ENCODE measurements around the gene FOLR2. TPM values are rescaled to one million over a fixed set of nuclear protein-coding genes. Genes with fewer than 3 reads are reported as not detected.

The FOLR2 gene
- total RNA-seq, 5 donors from 2014 or later (not counting 1 experiment from before 2014, with no cell fraction given), result not detected

DNA sequence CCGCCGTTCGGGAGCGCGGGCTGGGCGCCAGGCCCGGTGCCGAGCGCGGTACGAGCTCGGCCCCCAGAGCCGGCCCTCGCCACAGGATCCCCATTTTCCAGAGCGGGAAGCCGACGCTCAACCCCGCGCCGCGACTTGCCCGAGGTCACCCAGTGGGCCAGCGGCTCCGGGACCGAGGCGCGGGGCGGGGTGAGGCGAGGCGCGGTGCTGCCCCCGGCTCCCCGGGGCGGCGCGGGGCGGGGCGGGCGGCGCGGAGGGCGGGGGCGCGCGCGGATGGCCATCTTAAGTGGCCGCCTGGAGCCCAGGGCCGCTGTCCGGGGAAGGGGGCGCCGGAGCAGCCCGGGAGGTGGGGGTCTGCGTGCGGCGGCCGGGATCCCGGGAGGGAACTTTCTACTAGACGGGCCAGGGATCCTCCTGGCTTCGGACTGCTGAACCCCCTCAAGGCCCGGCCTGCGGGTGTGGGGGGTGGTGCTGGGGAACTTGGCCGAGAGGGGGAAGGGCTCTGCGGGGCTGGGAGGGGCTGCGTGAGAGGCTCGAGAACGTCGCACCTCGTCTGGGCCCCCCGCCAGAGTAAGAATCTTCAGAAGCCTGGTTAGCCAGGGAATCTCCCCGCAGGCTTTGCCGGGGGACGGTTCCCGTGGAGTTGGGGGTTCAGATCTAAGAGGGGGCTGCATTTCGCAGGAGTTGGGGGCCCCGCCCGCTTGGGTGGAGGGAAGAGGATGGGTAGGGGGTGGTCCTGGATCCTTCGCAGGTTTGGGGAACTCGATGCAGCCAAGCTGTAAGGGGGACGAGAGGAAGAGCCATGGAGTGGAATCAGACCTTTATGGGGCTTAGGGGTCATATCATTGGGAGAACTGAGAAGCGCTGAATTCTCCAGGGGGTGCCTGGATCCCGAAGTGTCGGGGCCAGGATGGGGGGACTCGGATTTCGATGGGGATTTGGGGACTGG lies 7.3 kb downstream of the FOLR2 start:
- Mint-ChIP-seq H3K9me3 (no peaks in the 10 kb centered on the region), H3K27me3 (no peaks in the 10 kb centered on the region), H3K36me3 (peaks cover 3% of the 10 kb centered on the region), H3K4me1 (peaks cover 28 to 41% (median 32%) of the 10 kb centered on the region in 3 donors), H3K4me3 (peak overlapping the region; percentile 91 to 93 (median 93)), H3K27ac (peak overlapping the region; percentile 91 to 94)
- peak; percentile 45 to 62 (median 61) for ATAC-seq (replicated peaks in 1 of 4)
- CTCF ChIA-PET, result interaction anchor here in 1 of 2 donors (0.5 to 1.9 kb wide), 8 partner anchors 11 to 771 kb away, joined by 3 to 11 read pairs (median 4); partner anchors contain the start of gene NADSYN1
- DNase-seq, result peak in 32 of 35 experiments; percentile 6 to 71 (median 42)
- Histone ChIP-seq H3K9me3 (no peaks in the 10 kb centered on the region), H3K27me3 (replicated peaks in 1 of 2; ENCODE audit: control insufficient read depth in 2 of 2, extremely low read depth in 1 of 2, insufficient read depth in 2 of 2, low read length in 1 of 2) (peaks cover 0 to 2% of the 10 kb centered on the region in 2 experiments), H3K36me3 (ENCODE audit: control insufficient read depth in 2 of 2, extremely low read depth in 1 of 2, insufficient read depth in 1 of 2, low read length in 1 of 2) (peaks cover 5 to 10% of the 10 kb centered on the region in 2 donors), H3K4me3 (ENCODE audit: control insufficient read depth in 1 of 2, extremely low read depth in 1 of 2, low read length in 1 of 2) (peak overlapping the region; percentile 84 to 92), H3K4me1 (ENCODE audit: control insufficient read depth in 1 of 2, extremely low read depth in 1 of 2, insufficient read depth in 2 of 2, low read length in 2 of 2) (peaks cover 3 to 37% of the 10 kb centered on the region in 2 experiments), H3K27ac (ENCODE audit: low read length) (peak overlapping the region; percentile 78)
- POLR2A ChIA-PET, result interaction anchor here in 1 of 2 donors (1.0 kb wide), 1 partner anchor 14 kb away, joined by 5 read pairs; no protein-coding TSS in a partner anchor
- WGBS (ENCODE audit: insufficient coverage), result under 1% methylated on average over 65 of the region's 84 CpGs

DNA sequence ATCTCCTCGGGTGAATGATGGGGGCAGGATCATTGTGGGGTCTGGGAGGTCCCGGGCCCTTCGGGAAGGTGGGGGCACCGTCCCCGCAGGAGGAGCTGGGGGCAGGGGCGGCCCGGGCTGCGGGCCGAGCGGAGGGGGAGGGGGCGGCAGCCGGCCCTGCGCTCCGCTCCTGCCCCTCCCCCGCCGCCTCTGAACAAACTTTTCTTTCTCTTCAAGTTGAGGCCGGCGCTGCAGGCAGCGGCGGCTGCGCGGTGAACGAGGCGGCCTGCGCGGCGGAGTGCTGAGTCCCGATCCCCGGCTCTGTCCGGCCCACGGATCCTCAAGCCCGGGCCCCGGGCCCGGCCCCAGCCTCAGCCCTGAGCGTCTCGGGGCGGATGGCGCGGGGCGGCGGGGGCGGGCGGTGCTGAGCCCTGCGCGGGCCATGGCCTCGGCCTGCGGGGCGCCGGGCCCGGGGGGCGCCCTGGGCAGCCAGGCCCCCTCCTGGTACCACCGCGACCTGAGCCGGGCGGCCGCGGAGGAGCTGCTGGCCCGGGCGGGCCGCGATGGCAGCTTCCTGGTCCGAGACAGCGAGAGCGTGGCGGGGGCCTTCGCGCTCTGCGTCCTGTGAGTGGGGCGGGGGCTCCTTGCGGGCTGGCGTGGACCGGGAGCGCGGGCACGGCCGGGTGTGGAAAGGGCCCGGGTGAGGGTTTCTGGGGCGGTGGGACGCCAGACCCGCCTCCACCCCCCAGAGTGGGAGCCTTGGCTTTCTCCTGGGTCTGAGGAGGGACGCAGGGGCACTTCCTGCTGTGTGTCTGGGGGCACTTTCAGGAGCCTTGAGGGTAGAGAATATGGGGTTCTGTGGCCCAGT lies 8.2 kb downstream of the FOLR2 start, which contains the start of gene INPPL1:
Gene INPPL1, plus strand, starts transcription at position 204 of the 847 bp plus-strand sequence. Its CDS starts 218 bp downstream, at position 422.
- peak within 1 kb of the TSS; percentile 84 to 92 for H3K4me3 ChIP-seq (ENCODE audit: control insufficient read depth in 1 of 2, extremely low read depth in 1 of 2, low read length in 1 of 2)
- H3K27ac ChIP-seq (ENCODE audit: low read length), result peak within 1 kb of the TSS; percentile 78
- H3K27ac Mint-ChIP-seq, result peak within 1 kb of the TSS; percentile 92 to 94
- no peaks in the 10 kb centered on the region for H3K27me3 ChIP-seq (replicated peaks in 1 of 2; ENCODE audit: control insufficient read depth in 2 of 2, extremely low read depth in 1 of 2, insufficient read depth in 2 of 2, low read length in 1 of 2)
- ATAC-seq (replicated peaks in 1 of 4) (peak in 3 of 4 experiments; percentile 2 to 12 (median 6)), DNase-seq (peak in 13 of 35 experiments; percentile 18 to 61 (median 29))
- no peaks in the 10 kb centered on the region for H3K9me3 ChIP-seq
- peaks cover 10% of the 10 kb centered on the region for H3K36me3 Mint-ChIP-seq
- no peaks in the 10 kb centered on the region for H3K9me3 Mint-ChIP-seq
- H3K27me3 Mint-ChIP-seq, result no peaks in the 10 kb centered on the region
- under 1% methylated on average over 63 of the region's 81 CpGs for WGBS (ENCODE audit: insufficient coverage)
- ChIA-PET CTCF (interaction anchor here in 1 of 2 donors (0.7 to 1.0 kb wide), 2 partner anchors 16 to 772 kb away, joined by 3 to 11 read pairs; partner anchors contain the start of gene NADSYN1), POLR2A (no interaction called here)
- H3K36me3 ChIP-seq (ENCODE audit: control insufficient read depth in 2 of 2, extremely low read depth in 1 of 2, insufficient read depth in 1 of 2, low read length in 1 of 2), result peaks cover 10 to 18% of the 10 kb centered on the region in 2 donors
- peaks cover 3 to 37% of the 10 kb centered on the region in 2 experiments for H3K4me1 ChIP-seq (ENCODE audit: control insufficient read depth in 1 of 2, extremely low read depth in 1 of 2, insufficient read depth in 2 of 2, low read length in 2 of 2)
- peaks cover 28 to 46% (median 32%) of the 10 kb centered on the region in 3 donors for H3K4me1 Mint-ChIP-seq
- peak within 1 kb of the TSS; percentile 91 to 93 (median 93) for H3K4me3 Mint-ChIP-seq

DNA sequence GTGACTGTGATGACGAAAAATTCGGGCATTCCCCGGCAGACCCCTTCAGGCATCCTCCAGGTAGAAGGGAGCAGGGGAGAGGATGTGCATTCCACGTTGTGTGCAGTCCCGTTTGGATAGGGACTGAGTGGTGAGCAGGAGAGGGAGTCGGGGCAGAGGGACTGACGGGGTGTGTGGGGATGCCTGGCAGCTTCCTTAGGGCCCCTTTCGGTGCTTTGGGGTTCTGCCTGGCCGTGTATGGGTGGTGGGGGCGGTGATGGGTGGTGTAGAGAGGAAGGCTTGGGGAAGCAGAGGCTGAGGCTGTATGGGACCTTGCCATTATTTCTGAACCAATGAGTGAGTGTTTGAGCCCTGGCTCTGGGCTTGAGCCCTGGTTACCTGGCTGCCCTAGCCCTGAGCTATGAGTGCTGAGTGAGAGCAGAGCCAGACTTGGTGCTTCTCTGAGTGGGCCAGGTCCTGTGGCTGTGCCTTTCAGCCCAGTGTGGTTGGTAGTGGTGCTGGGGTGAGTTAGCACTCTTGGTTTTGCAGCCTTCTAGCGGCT lies 8.9 kb downstream of the FOLR2 start:
- peak overlapping the region; percentile 84 to 92 for H3K4me3 ChIP-seq (ENCODE audit: control insufficient read depth in 1 of 2, extremely low read depth in 1 of 2, low read length in 1 of 2)
- peaks cover 17 to 24% of the 10 kb centered on the region in 2 donors for H3K36me3 ChIP-seq (ENCODE audit: control insufficient read depth in 2 of 2, extremely low read depth in 1 of 2, insufficient read depth in 1 of 2, low read length in 1 of 2)
- no peaks in the 10 kb centered on the region for H3K9me3 ChIP-seq
- POLR2A ChIA-PET, result no interaction called here
- CTCF ChIA-PET, result interaction anchor here in 1 of 2 donors (1.0 kb wide), 1 partner anchor 15 kb away, joined by 3 read pairs; no protein-coding TSS in a partner anchor
- ATAC-seq (replicated peaks in 1 of 4) (peak in 2 of 4 experiments; percentile 6 to 23), DNase-seq (peak in 15 of 35 experiments; percentile 19 to 50 (median 28))
- Mint-ChIP-seq H3K4me3 (peak overlapping the region; percentile 75 to 93 (median 82)), H3K4me1 (peaks cover 28 to 46% (median 32%) of the 10 kb centered on the region in 3 donors), H3K27ac (peak overlapping the region; percentile 91 to 92), H3K36me3 (peaks cover 10% of the 10 kb centered on the region), H3K27me3 (no peaks in the 10 kb centered on the region), H3K9me3 (no peaks in the 10 kb centered on the region)
- H3K27ac ChIP-seq (ENCODE audit: low read length), result peak overlapping the region; percentile 73
- peaks cover 3 to 37% of the 10 kb centered on the region in 2 experiments for H3K4me1 ChIP-seq (ENCODE audit: control insufficient read depth in 1 of 2, extremely low read depth in 1 of 2, insufficient read depth in 2 of 2, low read length in 2 of 2)
- 9% methylated on average over 7 of the region's 11 CpGs for WGBS (ENCODE audit: insufficient coverage)
- H3K27me3 ChIP-seq (replicated peaks in 1 of 2; ENCODE audit: control insufficient read depth in 2 of 2, extremely low read depth in 1 of 2, insufficient read depth in 2 of 2, low read length in 1 of 2), result no peaks in the 10 kb centered on the region

DNA sequence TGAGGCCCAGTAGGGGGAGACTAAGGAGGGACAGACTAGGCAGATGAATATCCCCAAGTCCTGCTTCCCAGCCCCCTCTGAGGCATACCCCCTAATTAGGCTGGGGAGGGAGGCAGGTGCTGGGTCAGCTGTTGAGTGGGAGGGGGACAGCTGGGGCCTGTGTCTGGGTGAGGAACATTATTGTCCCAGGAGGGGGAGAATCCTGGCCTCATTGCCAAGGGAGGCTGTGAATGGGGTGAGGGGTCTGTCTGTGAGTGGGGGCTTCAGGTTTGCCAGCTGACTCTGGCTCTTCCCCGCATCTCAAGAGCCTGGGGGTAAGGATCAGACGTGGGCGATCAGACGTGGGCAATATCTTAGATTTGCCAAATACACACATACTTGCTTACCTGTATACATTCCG lies 10.1 kb downstream of the FOLR2 start:
- CTCF ChIA-PET, result no interaction called here

DNA sequence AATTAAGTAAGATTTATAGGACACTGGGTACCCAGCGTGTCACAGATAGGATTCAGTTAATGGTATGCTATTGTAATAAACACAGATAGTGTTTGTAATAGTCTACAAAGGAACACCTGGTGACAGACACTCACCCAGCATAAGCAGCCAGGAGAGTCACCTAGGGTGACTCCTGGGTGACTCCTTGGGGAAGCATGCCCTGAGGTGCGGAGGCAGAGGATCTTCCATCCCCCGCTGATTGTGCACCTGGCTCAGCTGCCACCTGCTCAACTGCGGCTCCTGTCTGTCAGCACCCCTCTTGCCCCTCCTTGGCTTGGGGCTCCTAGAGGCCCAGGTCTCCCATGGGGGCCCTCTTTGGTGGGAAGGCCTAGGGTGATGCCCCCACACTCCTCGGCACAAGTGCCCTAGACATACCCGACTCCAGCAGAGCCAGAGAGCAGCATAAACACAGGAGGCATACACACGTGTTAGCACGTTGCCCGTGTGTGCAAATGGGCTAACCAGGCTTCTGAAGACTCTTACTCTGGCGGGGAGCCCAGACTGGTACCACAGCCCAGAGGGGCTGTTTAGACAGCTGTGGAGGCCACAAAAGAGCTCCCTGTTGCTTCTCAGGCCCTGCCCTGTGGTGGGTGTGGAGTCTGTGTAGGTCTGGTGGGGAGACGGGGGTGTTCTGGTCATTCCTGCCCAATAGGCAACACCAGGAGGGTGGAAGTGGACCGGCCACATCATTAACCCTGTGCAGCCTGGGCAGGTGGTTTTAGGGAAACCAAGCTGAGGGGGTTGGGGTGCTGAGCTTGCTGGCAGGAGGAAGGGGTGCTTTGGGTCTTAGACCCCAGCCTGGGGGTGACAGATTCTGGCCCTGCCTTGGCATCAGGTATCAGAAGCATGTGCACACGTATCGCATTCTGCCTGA lies 11.0 kb downstream of the FOLR2 start:
- Histone ChIP-seq H3K4me1 (ENCODE audit: control insufficient read depth in 1 of 2, extremely low read depth in 1 of 2, insufficient read depth in 2 of 2, low read length in 2 of 2) (peaks cover 2 to 31% of the 10 kb centered on the region in 2 experiments), H3K27me3 (replicated peaks in 1 of 2; ENCODE audit: control insufficient read depth in 2 of 2, extremely low read depth in 1 of 2, insufficient read depth in 2 of 2, low read length in 1 of 2) (no peaks in the 10 kb centered on the region), H3K4me3 (ENCODE audit: control insufficient read depth in 1 of 2, extremely low read depth in 1 of 2, low read length in 1 of 2) (no peak overlapping the region), H3K9me3 (no peaks in the 10 kb centered on the region), H3K27ac (ENCODE audit: low read length) (no peak overlapping the region), H3K36me3 (ENCODE audit: control insufficient read depth in 2 of 2, extremely low read depth in 1 of 2, insufficient read depth in 1 of 2, low read length in 1 of 2) (peaks cover 17 to 45% of the 10 kb centered on the region in 2 donors)
- WGBS (ENCODE audit: insufficient coverage), result 88% methylated on average over 10 of the region's 14 CpGs
- Mint-ChIP-seq H3K36me3 (peaks cover 23% of the 10 kb centered on the region), H3K9me3 (no peaks in the 10 kb centered on the region), H3K27ac (peak overlapping the region in 1 of 2 donors; percentile 6), H3K27me3 (no peaks in the 10 kb centered on the region), H3K4me3 (no peak overlapping the region), H3K4me1 (peaks cover 24 to 39% (median 25%) of the 10 kb centered on the region in 3 donors)
- no peak for ATAC-seq (replicated peaks in 1 of 4)
- POLR2A ChIA-PET, result no interaction called here
- CTCF ChIA-PET, result no interaction called here
- DNase-seq, result no peak

More for the DNA sequence above, 10.1 kb downstream of the FOLR2 start:
- no peak for ATAC-seq (replicated peaks in 1 of 4)
- POLR2A ChIA-PET, result no interaction called here
- H3K27ac ChIP-seq (ENCODE audit: low read length), result no peak overlapping the region
- no peaks in the 10 kb centered on the region for H3K27me3 ChIP-seq (replicated peaks in 1 of 2; ENCODE audit: control insufficient read depth in 2 of 2, extremely low read depth in 1 of 2, insufficient read depth in 2 of 2, low read length in 1 of 2)
- Mint-ChIP-seq H3K4me1 (peaks cover 28 to 46% (median 31%) of the 10 kb centered on the region in 3 donors), H3K27ac (peak overlapping the region; percentile 91 to 92), H3K27me3 (no peaks in the 10 kb centered on the region), H3K9me3 (no peaks in the 10 kb centered on the region), H3K36me3 (peaks cover 18% of the 10 kb centered on the region), H3K4me3 (no peak overlapping the region)
- H3K36me3 ChIP-seq (ENCODE audit: control insufficient read depth in 2 of 2, extremely low read depth in 1 of 2, insufficient read depth in 1 of 2, low read length in 1 of 2), result peaks cover 17 to 36% of the 10 kb centered on the region in 2 donors
- no peak for DNase-seq
- no peaks in the 10 kb centered on the region for H3K9me3 ChIP-seq
- no peak overlapping the region for H3K4me3 ChIP-seq (ENCODE audit: control insufficient read depth in 1 of 2, extremely low read depth in 1 of 2, low read length in 1 of 2)
- no CpG with 5 or more reads among the region's 5 CpGs for WGBS (ENCODE audit: insufficient coverage)
- peaks cover 3 to 37% of the 10 kb centered on the region in 2 experiments for H3K4me1 ChIP-seq (ENCODE audit: control insufficient read depth in 1 of 2, extremely low read depth in 1 of 2, insufficient read depth in 2 of 2, low read length in 2 of 2)

Data from T-cell (primary cell).